T-helper 2 cell treated with Interferon-gamma antibody and Interleukin-4, amounts not matched to agents 100 ng/mL and 5 ng/mL, for 36 hours (primary cell): ENCODE results near the gene TMEFF1. TPM values are rescaled to one million over a fixed set of nuclear protein-coding genes. Genes with fewer than 3 reads are reported as not detected.
"Not testable (repeated sequence)": the region's sequence is repeated elsewhere in the genome, so short reads cannot be mapped to it uniquely, and the experiment has no call there.

Experiments used
- intact Hi-C: fragments of 100-400 bp; cut with micrococcal nuclease; formaldehyde crosslinking; loops from one replicate; pipeline ENCODE4 v1.15.1; 2023
- total RNA-seq: library from RNA; stranded (reverse); gene quantifications from 2 replicates; pipeline ENCODE4 v1.2.3, GENCODE V29; 2022

The TMEFF1 gene
- total RNA-seq, 1 donor from 2014 or later, result 0.27 TPM

GRCh38 chr9:100486479-100487176 is 13.7 kb downstream of the TMEFF1 start:
- intact Hi-C loops, result no loop called here

GRCh38 chr9:100488177-100488576 is 15.2 kb downstream of the TMEFF1 start:
- intact Hi-C loops, result no loop called here

- intact Hi-C loops, result no loop called here
Observed at GRCh38 chr9:100489836-100490235, 16.9 kb downstream of the TMEFF1 start.

GRCh38 chr9:100492952-100493351 is 20.0 kb downstream of the TMEFF1 start:
- intact Hi-C loops, result no loop called here

GRCh38 chr9:100498592-100498991 is 25.6 kb downstream of the TMEFF1 start:
- intact Hi-C loops, result no loop called here

- intact Hi-C loops, result no loop called here
Observed at GRCh38 chr9:100499460-100499859, 26.5 kb downstream of the TMEFF1 start.

GRCh38 chr9:100499866-100500265 is 26.9 kb downstream of the TMEFF1 start:
- intact Hi-C loops, result no loop called here

GRCh38 chr9:100505564-100506159 is 32.7 kb downstream of the TMEFF1 start:
- intact Hi-C loops, result loop anchor here (1.0 kb wide), 1 partner anchor 90 kb away; no protein-coding TSS in a partner anchor

GRCh38 chr9:100507350-100507749 is 34.4 kb downstream of the TMEFF1 start:
- intact Hi-C loops, result not testable (repeated sequence)

GRCh38 chr9:100511205-100511604 is 38.3 kb downstream of the TMEFF1 start:
- intact Hi-C loops, result no loop called here

GRCh38 chr9:100515578-100516494 is 42.9 kb downstream of the TMEFF1 start:
- intact Hi-C loops, result no loop called here

GRCh38 chr9:100521282-100521681 is 48.3 kb downstream of the TMEFF1 start:
- intact Hi-C loops, result no loop called here

- intact Hi-C loops, result no loop called here
Observed at GRCh38 chr9:100525563-100525962, 52.6 kb downstream of the TMEFF1 start.

- intact Hi-C loops, result not testable (repeated sequence)
Observed at GRCh38 chr9:100527180-100527794, 54.3 kb downstream of the TMEFF1 start.

- intact Hi-C loops, result no loop called here
Observed at GRCh38 chr9:100534401-100534800, 61.5 kb downstream of the TMEFF1 start.

- intact Hi-C loops, result no loop called here
Observed at GRCh38 chr9:100540327-100540726, 67.4 kb downstream of the TMEFF1 start.

GRCh38 chr9:100549048-100549447 is 76.1 kb downstream of the TMEFF1 start:
- intact Hi-C loops, result no loop called here

- intact Hi-C loops, result no loop called here
Observed at GRCh38 chr9:100554935-100555401, 82.0 kb downstream of the TMEFF1 start.

- intact Hi-C loops, result no loop called here
Observed at GRCh38 chr9:100555471-100555870, 82.5 kb downstream of the TMEFF1 start.

- intact Hi-C loops, result no loop called here
Observed at GRCh38 chr9:100557053-100557452, 84.1 kb downstream of the TMEFF1 start.

- intact Hi-C loops, result no loop called here
Observed at GRCh38 chr9:100561256-100561655, 88.3 kb downstream of the TMEFF1 start.
